ENCODE data around the gene ROR1.

- TF ChIP-seq, protein P1, sequence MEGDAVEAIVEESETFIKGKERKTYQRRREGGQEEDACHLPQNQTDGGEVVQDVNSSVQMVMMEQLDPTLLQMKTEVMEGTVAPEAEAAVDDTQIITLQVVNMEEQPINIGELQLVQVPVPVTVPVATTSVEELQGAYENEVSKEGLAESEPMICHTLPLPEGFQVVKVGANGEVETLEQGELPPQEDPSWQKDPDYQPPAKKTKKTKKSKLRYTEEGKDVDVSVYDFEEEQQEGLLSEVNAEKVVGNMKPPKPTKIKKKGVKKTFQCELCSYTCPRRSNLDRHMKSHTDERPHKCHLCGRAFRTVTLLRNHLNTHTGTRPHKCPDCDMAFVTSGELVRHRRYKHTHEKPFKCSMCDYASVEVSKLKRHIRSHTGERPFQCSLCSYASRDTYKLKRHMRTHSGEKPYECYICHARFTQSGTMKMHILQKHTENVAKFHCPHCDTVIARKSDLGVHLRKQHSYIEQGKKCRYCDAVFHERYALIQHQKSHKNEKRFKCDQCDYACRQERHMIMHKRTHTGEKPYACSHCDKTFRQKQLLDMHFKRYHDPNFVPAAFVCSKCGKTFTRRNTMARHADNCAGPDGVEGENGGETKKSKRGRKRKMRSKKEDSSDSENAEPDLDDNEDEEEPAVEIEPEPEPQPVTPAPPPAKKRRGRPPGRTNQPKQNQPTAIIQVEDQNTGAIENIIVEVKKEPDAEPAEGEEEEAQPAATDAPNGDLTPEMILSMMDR (IDR thresholded peaks at IDR 0.05; ENCODE audit: low read depth, low read length) = no peak
- TF ChIP-seq POLR2A (IDR thresholded peaks at IDR 0.05; ENCODE audit: extremely low read depth, insufficient read length) = no peak
- no peak for TF ChIP-seq MAX (IDR thresholded peaks at IDR 0.05; ENCODE audit: low read depth, low read length)
- TF ChIP-seq MYC (IDR thresholded peaks at IDR 0.05; ENCODE audit: low read depth, low read length) = no peak
These were observed 320.1 kb downstream of the ROR1 start for GRCh38 chr1:64093941-64094340.
